ENCODE results near the gene TLK1.
"Not testable (repeated sequence)": the region's sequence is repeated elsewhere in the genome, so short reads cannot be mapped to it uniquely, and the experiment has no call there.

The TLK1 gene

DNA sequence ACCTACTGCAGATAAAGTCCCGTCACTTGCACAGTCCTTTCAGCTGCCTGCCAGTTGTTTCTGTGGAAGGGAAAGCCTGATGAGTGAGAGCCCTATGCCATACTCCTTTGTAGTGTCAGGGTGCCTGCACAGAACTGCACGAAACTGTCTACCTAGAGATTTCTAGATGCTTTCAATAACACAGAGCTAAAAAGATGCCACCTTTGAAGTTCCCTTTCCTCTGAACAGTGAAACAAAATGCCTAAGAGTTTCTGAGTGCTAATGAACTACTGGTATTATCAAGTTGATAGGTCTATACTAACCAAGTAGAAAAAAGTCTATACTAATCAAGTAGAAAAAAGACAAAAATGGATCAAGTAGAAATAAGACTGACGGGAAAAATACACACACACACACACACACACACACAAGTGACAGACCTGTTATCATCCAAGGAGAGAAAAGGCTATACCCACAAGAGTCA is 79.0 kb downstream of the TLK1 start:
- no peak for DNase-seq (ENCODE audit: low spot score)

DNA sequence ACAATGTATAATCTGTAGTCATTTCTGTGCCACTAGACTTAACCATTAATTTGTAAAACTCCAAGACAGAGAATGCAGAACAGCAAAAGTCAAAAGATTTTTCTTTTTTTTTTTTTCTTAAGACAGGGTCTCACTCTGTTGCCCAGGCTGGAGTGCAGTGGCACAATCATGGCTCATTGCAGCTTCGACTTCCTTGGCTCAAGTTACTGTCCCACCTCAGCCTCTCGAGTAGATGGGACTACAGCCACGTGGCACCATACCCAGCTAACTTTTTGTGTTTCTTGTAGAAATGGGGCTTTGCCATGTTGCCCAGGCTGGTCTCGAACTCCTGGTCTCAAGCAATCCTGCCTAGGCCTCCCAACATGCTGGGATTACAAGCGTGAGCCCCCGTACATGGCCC is 80.1 kb downstream of the TLK1 start:
- DNase-seq (ENCODE audit: low spot score), result no peak

DNA sequence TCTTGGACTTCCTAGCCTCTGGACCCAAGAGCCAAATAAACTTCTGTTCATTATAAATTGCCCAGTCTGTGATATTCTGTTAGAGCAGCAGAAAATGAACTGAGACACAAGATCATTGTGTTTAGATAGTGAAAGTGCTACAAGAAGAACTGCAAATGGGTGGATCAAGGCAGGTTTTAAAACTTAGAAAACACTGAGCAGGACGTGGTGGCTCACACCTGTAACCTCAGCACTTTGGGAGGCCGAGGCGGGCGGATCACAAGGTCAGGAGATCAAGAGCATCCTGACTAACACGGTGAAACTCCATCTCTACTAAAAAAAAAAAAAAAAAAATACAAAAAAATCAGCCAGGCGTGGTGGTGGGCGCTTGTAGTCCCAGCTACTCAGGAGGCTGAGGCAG is 84.3 kb downstream of the TLK1 start:
- DNase-seq (ENCODE audit: low spot score), result not testable (repeated sequence)

DNA sequence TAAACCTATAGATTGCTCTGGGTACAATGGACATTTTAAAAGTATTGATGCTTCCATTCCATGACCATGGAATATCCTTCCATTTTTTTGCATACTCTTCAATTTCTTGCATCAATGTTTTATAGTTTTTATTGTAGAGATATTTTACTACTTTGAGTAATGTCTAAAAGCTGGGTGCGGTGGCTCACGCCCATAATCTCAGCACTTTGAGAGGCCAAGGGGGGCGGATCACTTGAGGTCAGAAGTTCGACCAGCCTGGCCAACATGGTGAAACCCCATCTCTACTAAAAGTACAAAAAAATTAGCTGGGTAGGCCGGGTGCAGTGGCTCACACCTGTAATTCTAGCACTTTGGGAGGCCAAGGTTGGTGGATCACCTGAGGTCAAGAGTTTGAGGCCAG is 88.5 kb downstream of the TLK1 start:
- DNase-seq (ENCODE audit: low spot score), result no peak

DNA sequence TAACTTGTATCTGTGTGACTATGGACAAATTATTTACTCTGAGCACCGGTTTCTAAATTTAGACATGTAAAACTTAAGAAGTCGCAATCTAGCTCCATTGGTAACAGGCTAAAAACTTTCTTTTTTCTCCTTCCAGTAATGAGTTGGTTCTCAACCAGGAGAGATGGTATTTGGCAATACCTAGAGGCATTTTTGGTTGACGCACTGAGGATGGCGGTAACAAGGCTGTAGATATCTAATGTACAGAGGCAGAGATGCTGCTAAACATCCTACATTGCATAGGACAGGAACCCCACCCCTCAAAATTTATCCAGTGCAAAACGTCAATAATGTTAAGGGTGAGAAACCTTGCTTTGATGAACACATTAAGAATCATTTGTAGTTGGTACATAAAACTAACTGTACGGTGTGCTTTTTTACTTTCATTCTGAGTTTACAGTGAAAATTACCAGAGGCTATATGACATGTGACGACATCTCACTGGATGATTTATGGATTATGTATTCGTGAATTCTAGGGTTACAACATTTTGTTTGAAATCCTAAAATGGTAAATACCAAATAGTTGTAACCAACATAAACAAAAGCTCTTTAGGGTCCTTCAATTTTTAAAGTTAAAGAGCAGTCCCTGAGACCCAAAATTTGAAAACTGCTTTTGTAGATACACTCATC is 91.3 kb downstream of the TLK1 start:
- DNase-seq (ENCODE audit: low spot score), result no peak

DNA sequence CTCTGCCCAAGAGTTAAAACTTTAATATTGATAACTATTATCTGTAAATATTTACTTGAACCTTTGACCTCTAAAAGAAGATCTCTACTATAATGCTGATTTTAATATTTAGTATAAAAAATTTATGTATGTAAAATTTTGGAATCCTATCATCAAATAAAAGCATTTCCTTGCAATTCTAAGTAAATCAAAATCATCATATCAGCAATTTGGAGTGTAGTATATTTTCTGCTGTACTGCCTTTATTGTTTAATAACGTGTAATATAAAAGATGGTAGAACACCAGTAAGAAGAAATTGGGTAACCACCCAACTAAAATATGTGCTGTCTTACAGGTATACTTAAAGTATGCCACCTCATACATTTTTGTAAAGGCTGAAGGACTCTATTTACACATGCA is 94.6 kb downstream of the TLK1 start:
- no peak for DNase-seq (ENCODE audit: low spot score)

DNA sequence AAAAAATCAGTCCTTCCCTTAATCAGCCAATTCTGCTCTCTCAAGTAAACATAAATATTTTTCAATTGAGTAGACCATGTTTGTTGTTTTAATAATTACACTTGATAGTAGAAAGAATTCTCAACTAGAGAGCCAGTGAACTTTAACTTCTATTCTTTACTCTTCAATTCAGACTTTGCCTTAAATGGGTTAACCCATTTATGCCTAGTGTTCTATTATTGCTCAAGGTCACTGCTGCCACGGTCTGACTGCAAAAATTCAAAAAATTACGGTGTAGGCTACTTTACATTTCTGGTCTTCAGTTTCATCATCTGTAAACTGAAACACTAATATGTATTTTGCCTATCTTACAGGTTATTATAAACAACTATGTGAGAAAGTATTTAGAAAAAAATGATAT is 103.1 kb downstream of the TLK1 start:
- no peak for DNase-seq (ENCODE audit: low spot score)

DNA sequence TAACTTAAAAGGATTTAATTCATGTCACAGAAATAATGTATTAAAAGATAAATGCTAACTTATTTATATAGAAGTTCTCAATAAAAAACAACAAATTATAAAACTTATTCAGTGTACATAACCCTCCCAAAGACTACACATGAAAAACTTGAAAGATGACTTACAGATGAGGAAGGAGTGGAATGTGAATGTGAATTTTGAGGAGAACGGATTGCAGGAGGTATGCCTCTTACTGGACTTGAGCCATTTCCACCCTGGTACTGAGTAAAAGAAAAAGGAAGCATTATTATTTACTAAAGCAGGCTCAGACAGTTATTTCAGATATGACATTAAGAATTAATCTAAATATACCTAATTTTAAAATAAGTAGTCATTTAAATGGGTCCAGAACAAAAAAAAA is 104.4 kb downstream of the TLK1 start:
- DNase-seq (ENCODE audit: low spot score), result no peak

DNA sequence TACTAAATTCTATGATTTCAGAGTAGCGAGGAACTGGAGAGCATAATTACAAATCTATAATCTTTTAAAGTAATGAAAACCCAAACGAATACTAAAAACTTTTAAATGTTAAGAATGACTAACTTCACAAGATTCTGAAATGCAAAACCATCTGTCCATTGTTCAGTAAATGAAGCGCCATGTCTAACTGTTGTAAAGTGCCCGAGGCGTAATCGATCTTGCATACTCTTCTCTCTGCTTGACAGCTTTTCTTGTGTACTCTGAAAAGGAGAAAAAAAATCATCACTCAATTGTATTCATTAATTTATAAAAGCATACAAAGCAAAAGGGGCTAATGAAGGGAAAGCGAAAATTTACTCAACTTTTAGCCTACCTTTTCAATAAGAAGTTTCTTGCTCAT is 111.0 kb downstream of the TLK1 start:
- DNase-seq (ENCODE audit: low spot score), result no peak

DNA sequence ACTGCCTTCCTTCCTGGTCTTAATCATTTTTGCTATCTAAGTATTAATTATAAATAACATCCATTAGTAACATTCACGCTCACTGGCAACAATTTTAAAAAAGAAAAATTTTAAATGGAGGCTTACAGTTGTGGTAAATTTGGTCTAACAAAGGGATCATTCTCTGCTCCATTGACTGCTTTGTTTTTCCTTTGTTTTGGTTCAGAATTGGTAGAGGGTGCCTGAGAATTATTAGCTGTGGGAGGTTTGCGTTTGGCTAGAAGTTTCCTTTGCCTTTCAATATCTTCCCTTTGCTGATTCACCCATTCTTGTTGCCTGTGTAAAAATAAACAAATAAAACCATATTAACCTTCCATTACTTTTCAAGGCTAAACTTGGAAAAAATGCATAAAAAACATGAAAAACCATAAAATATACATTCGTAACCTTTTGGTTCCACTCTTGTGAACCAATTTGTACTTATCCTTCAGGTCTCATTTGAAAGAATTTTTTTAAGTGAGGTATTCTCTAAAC is 114.6 kb downstream of the TLK1 start:
- no peak for DNase-seq (ENCODE audit: low spot score)

DNA sequence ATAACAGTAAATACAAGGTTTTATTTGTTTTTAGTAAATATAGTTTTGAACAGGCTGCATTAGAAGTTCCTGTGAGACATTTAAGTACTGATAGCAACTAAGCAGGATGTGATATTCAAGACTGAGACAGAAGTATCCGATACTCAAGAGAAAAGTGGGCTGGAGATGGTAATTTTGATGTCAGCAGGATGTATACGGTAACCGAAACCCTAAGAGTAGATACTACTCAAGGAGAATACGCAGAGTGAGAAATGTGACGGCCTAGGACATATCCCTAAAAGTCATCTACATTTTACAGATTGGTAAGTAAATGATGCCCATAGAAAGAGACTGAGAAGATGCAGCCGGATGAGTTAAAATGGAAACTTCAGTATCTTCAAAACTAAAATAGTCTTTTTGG is 116.3 kb downstream of the TLK1 start:
- DNase-seq (ENCODE audit: low spot score), result no peak

DNA sequence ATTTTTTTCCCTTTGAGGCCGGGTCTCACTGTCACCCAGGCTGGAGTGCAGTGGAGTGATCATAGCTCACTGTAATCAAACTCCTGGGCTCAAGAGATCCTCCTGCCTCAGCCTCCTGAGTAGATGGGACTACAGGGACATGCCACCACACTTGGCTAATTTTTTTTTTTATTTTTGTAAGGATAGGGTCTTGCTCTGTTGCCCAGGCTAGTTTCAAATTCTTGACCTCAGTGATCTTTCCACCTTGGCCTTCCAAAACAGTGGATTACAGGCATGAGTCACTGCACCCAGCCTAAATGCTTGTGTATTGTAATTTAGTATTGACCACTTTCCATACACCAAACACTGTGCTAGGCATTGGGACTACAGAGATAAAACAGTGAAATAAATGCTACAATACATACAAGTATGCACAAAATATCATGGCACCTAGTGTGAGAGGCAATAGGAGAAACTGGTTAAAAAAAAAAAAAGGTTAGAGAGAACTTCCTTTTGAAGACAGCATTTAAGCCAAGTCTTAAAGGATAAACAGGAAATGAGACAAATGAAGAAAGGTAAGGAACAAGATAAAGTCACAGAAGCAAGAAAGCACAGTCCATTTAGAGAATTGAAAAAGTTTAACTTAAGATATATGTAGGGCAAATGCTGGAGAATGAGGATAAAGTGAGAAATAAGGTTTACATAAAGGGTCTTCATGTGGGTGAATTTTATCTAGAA is 118.3 kb downstream of the TLK1 start:
- no peak for DNase-seq (ENCODE audit: low spot score)

DNA sequence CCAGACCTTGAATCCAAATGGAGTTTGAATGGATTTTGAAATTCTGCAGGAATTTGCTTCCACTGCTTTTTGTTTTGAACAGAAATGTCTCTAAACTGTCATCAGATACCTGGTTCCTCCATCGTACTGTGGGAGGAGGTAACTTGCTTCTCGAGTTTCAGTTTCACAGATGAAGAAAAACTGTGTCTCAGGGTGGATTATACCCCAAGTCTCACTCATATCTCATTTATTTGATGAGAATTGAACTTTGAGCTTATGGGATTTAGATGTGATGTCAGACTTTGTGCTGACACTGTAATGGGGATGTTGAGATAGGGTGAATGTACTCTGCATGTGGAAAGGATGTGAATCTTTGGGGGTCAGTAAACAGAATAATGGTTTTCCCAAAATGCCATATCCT is 124.2 kb downstream of the TLK1 start:
- no peak for DNase-seq (ENCODE audit: low spot score)

DNA sequence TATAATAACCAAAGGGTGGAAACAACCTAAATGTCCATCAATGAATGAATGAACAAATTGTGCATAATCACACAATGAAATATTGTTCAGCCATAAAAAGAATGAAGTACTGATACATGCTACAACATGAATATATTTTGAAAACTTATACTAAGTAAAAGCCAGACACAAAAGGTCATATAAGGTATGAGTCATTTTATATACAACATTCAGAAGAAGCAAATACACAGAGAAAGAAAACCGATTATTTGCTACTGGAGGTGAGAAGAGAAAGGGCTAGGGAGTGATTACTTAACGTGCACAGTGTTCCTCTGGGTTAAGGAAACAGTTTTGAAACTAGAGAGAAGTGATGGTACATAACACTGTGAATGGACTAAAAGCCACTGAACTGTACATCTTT is 126.4 kb downstream of the TLK1 start:
- no peak for DNase-seq (ENCODE audit: low spot score)

DNA sequence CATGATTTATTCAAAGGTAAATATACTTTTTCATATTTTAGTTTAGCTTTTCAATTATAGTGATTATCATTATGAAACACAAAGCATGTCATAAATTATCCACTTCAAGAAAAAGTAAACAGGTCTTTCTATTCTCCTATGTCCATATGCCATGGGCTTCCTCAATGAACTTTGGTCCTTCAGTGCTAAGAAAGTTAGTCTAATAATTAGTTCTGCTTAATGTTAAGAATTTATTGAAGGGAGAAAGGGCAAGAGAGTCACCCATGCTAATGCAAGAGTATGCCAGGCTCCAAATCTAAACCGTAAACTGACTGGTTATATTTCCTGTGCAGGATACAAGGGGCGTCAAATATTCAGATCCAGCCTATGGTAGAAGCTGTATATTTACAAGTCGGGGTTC is 135.5 kb downstream of the TLK1 start:
- DNase-seq (ENCODE audit: low spot score), result no peak

DNA sequence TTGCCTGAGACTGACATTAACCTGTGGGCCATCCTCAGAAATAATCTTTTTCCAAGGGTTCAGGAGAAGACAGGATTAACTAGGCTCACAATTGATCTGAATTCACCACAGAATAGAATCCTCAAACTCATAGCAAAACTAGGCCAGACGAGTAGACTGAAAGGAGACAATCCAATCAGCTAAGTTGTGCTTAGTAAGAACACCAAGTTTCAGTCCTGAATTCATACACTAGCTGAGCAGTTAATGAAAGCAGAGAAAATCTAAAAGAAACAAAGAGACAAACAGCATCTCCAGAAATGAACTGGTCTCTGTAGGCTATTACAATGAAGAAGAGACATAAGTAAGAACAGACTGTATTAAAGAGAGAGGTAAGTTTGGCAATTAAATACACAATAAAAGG is 142.2 kb downstream of the TLK1 start:
- no peak for DNase-seq (ENCODE audit: low spot score)

DNA sequence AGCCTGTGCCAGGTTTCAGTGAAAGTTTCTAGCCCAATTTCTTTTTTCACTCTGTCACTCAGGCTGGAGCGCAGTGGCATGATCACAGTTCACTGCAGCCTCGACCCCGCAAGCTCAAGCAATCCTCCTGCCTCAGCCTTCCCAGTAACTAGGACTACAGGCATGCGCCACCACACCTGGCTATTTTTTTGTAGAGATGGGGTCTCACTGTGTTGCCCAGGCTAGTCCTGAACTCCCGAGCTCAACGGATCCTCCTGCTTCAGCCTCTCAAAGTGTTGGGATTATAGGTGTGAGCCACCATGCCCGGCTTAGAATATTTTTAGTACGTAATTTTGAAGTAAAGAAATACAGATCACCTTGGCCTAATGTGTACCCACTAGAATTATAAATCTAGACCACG is 144.6 kb downstream of the TLK1 start:
- DNase-seq (ENCODE audit: low spot score), result no peak

DNA sequence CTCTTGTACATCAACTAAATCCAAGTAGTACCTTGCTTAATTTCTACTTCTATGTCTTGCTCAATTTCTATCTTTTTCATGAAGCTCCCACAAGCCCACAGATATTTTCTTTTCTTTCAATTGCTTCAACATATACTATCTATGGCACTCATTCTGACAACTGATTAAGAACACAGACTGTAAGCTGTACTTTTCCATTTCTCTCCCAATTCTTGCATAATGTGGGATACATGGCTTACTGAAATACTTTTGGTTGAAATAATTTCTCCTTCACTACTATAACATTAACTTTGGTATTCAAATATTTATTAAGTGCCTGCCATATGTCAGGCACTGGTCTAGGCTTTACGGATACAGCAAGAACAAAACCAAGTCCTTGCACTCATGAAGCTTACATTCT is 146.8 kb downstream of the TLK1 start:
- no peak for DNase-seq (ENCODE audit: low spot score)

DNA sequence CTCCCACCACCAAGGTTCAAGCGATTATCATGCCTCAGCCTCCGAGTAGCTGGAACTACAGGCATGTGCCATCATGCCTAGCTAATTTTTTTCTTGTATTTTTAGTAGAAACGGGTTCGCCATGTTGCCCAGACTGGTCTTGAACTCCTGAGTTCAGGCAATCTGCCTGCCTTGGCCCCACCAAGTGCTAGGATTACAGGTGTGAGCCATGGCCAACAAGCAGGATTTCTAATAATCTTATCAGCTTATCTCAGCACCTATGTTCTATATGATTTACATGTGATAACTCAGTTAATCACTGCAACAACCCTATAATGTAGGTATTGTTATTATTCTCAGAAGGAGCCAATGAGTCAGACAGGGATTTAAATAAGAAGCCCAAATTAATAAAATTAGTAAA is 151.3 kb downstream of the TLK1 start:
- no peak for DNase-seq (ENCODE audit: low spot score)

DNA sequence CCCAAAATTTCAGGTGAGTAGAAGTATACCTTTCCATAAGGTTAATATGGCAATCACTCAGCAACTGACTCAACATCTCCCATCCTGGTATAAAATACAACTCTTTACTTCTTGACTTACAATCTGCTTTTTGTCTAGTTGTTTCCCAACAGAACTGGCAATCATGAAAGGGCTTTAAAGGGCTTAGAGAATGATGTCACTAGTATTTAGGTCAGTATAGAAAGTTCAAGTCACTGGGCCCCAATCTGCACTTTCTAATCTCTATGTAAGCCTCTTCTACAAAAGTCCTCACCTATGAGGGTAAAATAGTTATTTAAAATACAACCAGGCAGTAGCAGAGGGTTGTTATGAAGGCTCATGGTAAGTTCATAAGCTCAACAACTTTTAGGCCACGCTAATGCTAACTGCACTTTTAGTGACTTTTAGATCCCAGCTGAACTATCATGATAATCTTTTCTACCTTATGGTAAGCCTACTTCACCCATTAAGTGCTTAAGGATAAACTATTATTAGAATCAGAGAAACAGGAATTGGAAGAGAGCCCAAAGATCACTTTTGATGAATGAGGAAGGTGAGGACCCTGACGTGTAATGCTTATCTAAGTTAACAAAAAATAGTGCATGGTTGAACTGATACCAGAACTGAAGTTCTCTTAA is 152.0 kb downstream of the TLK1 start:
- DNase-seq (ENCODE audit: low spot score), result no peak

DNA sequence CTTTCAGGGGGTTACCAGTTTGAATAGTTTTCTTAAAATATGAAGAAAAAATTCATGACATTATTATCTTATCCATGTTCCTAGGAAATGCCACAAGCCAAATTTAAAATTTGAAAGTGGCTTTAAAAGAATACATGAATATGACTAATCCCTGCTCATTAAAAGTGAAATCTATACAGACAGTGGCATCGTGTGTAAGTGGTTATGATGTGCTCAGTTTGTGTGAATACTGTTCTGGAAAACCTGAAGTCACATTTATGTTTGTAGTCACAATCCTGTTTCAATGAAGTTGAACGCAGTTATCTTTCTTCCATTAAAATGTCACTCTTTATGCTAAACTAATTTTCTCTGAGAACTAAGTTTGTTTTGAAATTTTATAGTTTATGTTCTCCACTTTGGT is 155.9 kb downstream of the TLK1 start:
- DNase-seq (ENCODE audit: low spot score), result no peak

DNA sequence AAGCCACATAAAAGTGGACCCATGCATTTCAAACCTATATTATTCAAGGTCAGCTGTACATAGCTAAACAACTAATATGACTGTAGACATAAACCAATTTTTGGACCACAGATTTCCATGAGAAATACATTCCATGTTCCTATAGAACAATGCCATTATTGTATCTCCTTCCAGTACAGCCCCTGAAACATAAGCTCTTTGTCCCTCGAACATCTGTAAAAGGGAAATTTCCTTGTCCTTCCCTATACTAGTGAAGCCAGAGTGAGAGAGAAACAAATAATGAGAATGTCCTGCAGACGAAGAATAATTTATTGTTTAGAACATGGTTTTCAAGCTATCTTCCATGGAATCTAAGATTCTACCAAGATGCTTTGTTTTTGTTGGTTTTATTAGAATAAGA is 156.3 kb downstream of the TLK1 start:
- DNase-seq (ENCODE audit: low spot score), result no peak

DNA sequence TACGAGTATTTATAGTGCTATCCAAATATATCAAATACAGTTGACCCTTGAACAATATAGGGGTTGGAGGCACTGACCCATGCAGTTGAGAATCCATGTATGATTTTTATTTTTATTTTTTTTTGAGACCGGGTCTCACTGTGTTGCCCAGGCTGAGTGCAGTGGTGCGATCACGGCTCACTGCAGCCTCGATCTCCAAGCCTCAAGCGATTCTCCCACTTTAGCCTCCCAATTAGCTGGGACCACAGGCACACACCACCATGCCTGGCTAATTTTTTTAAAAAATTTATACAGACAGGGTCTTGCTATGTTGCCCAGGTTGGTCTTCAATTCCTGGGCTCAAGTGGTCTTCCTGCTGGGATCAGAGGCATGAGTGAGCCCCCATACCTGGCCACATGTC is 161.0 kb downstream of the TLK1 start:
- no peak for DNase-seq (ENCODE audit: low spot score)

Measured in HuH-7 (cell line).